IMR-90 (cell line): ENCODE results near the gene CYB5R2. TPM values are rescaled to one million over a fixed set of nuclear protein-coding genes. Genes with fewer than 3 reads are reported as not detected.

Experiments
- ATAC-seq: fragments of 200-7000 bp; cut with Tn5 transposase; 2 replicates; pipeline ENCODE4 v1.9.1; 2020; ENCODE audit warnings: low read depth, mild to moderate bottlenecking, moderate library complexity
- BruUV-seq: library from RNA; stranded (reverse); fragments of 400-500 nt; replicated peaks from 2 replicates; lab custom pipeline; 2021; lab: Mats Ljungman, UMichigan
- CTCF ChIA-PET: fragments of 300-600 bp; formaldehyde crosslinking; extraction: SDS; loops from one replicate; lab custom pipeline; 2021; ENCODE audit warnings: antibody characterized with exemption; lab: Yijun Ruan, JAX
- POLR2A ChIA-PET: fragments of 300-600 bp; sonication (Branson Sonifier 250); formaldehyde crosslinking; loops from one replicate; lab custom pipeline; 2022; ENCODE audit warnings: antibody characterized with exemption; ENCODE audit not compliant: unreplicated experiment; lab: Charles Lee
- DNase-seq: peaks from one replicate; pipeline ENCODE4 v3.0.0; 2013
- H2AFZ ChIP-seq: replicated peaks from 2 replicates; pipeline ENCODE3; 2013; ENCODE audit warnings: low read length, mild to moderate bottlenecking; ENCODE audit not compliant: poor library complexity
- H2AK5ac ChIP-seq: 2 replicates; pipeline ENCODE4 v1.6.1; 2013; ENCODE audit warnings: low read depth, low read length, inconsistent platforms
- H2AK9ac ChIP-seq: replicated peaks from 2 replicates; pipeline ENCODE3; 2013; ENCODE audit warnings: mild to moderate bottlenecking, low read depth, low read length, moderate library complexity; ENCODE audit not compliant: poor library complexity
- H2BK120ac ChIP-seq: 2 replicates; pipeline ENCODE4 v1.6.1; 2013; ENCODE audit warnings: low read depth, low read length, inconsistent platforms
- H2BK15ac ChIP-seq: 3 replicates; pipeline ENCODE4 v1.6.1; 2013; ENCODE audit warnings: low read depth, low read length, inconsistent platforms
- H2BK20ac ChIP-seq: 2 replicates; pipeline ENCODE4 v1.6.1; 2013; ENCODE audit warnings: low read depth, mild to moderate bottlenecking, inconsistent platforms, low read length, moderate library complexity
- H2BK5ac ChIP-seq: 2 replicates; pipeline ENCODE4 v1.6.1; 2013; ENCODE audit warnings: mild to moderate bottlenecking, low read depth, low read length, inconsistent platforms; ENCODE audit not compliant: poor library complexity, severe bottlenecking
- H3K14ac ChIP-seq: replicated peaks from 2 replicates; pipeline ENCODE4 v1.6.1; 2013; ENCODE audit warnings: low read depth, low read length, inconsistent platforms
- H3K18ac ChIP-seq: 2 replicates; pipeline ENCODE4 v1.6.1; 2013; ENCODE audit warnings: low read depth, low read length, control low read depth
- H3K23ac ChIP-seq: 2 replicates; pipeline ENCODE4 v1.6.1; 2013; ENCODE audit warnings: low read depth, low read length, inconsistent platforms
- H3K27ac ChIP-seq: 2 replicates; pipeline ENCODE4 v1.5.1; 2013; ENCODE audit warnings: mild to moderate bottlenecking, control low read depth, low read length; ENCODE audit not compliant: insufficient read depth
- H3K27me3 ChIP-seq: 2 replicates; pipeline ENCODE4 v1.6.1; 2013; ENCODE audit warnings: low read length; ENCODE audit not compliant: control insufficient read depth, insufficient read depth
- H3K36me3 ChIP-seq: 2 replicates; pipeline ENCODE4 v1.6.1; 2013; ENCODE audit warnings: low read length, mixed read lengths; ENCODE audit not compliant: control insufficient read depth, insufficient read depth
- H3K4ac ChIP-seq: 2 replicates; pipeline ENCODE4 v1.6.1; 2013; ENCODE audit warnings: low read depth, low read length, inconsistent platforms
- H3K4me1 ChIP-seq: 2 replicates; pipeline ENCODE4 v1.6.1; 2013; ENCODE audit warnings: low read length, mixed read lengths; ENCODE audit not compliant: control insufficient read depth, insufficient read depth
- H3K4me2 ChIP-seq: 2 replicates; pipeline ENCODE4 v1.6.1; 2013; ENCODE audit warnings: low read depth, mild to moderate bottlenecking, control low read depth, low read length, moderate library complexity
- H3K4me3 ChIP-seq: 2 replicates; pipeline ENCODE4 v1.5.1; 2013; ENCODE audit warnings: low read depth, mild to moderate bottlenecking, control low read depth, low read length, moderate library complexity; ENCODE audit not compliant: insufficient read depth
- H3K56ac ChIP-seq: 2 replicates; pipeline ENCODE4 v1.6.1; 2013; ENCODE audit warnings: low read length, inconsistent platforms; ENCODE audit not compliant: insufficient read depth; ENCODE audit errors: extremely low read depth
- H3K79me1 ChIP-seq, 2 experiments: 2 replicates each; pipeline ENCODE4 v1.6.1; 2013; ENCODE audit warnings: low read length in 2 of 2, inconsistent platforms in 1 of 2, low read depth in 1 of 2
- H3K9ac ChIP-seq: 2 replicates; pipeline ENCODE4 v1.6.1; 2013; ENCODE audit warnings: low read depth, low read length, control low read depth
- H3K9me1 ChIP-seq: 2 replicates; pipeline ENCODE4 v1.6.1; 2013; ENCODE audit warnings: low read length, inconsistent platforms; ENCODE audit not compliant: insufficient read depth
- H3K9me3 ChIP-seq: 2 replicates; pipeline ENCODE4 v1.6.1; 2013; ENCODE audit warnings: low read length; ENCODE audit not compliant: control insufficient read depth, insufficient read depth
- H4K20me1 ChIP-seq: 2 replicates; pipeline ENCODE4 v1.6.1; 2013; ENCODE audit warnings: low read length, inconsistent platforms; ENCODE audit not compliant: insufficient read depth
- H4K5ac ChIP-seq: 2 replicates; pipeline ENCODE4 v1.6.1; 2013; ENCODE audit warnings: mild to moderate bottlenecking, low read depth, low read length, control low read depth
- H4K8ac ChIP-seq, 2 experiments: 2 replicates each; pipeline ENCODE4 v1.6.1; 2013; ENCODE audit warnings: low read depth in 2 of 2, low read length in 2 of 2, control low read depth in 1 of 2, inconsistent platforms in 1 of 2
- H4K91ac ChIP-seq: 2 replicates; pipeline ENCODE4 v1.6.1; 2013; ENCODE audit warnings: low read depth, low read length, inconsistent platforms; ENCODE audit not compliant: insufficient read depth
- CEBPB ChIP-seq: IDR thresholded peaks from 2 replicates; pipeline ENCODE4 v1.6.1; 2012; ENCODE audit warnings: low read depth, low read length, improper control_type of control experiment
- NFE2L2 ChIP-seq: fragments of 150-350 bp; IDR thresholded peaks from 2 replicates; pipeline ENCODE4 v1.6.1; 2016; ENCODE audit warnings: low read depth, mild to moderate bottlenecking, low read length
- RFX5 ChIP-seq: IDR thresholded peaks from 2 replicates; pipeline ENCODE4 v1.8.0; 2012; ENCODE audit warnings: low read depth, mild to moderate bottlenecking, low read length, moderate library complexity
- WGBS, 2 experiments: methylation state at CpG; one replicate each; pipeline versions ENCODE4 v1.1.5 to v1.1.7; 2013; ENCODE audit warnings: missing lambda C conversion rate in 2 of 2; ENCODE audit not compliant: insufficient read length in 1 of 2; ENCODE audit errors: extremely low coverage in 2 of 2; 5-methylcytosine and 5-hydroxymethylcytosine counted together
- dilution Hi-C: fragments of 300-500 bp; cut with HindIII; formaldehyde crosslinking; loops from one replicate; pipeline ENCODE4 v1.14.3; 2018; ENCODE audit warnings: low sequenced_read_pairs; ENCODE audit not compliant: unreplicated experiment
- in situ Hi-C: fragments of 300-500 bp; cut with MboI; formaldehyde crosslinking; loops from 3 replicates; pipeline ENCODE4 v1.14.3; 2019; ENCODE audit warnings: low sequenced_read_pairs, inconsistent platforms, mixed read lengths
- intact Hi-C: fragments of 100-400 bp; cut with micrococcal nuclease; formaldehyde crosslinking; loops from 2 replicates; pipeline ENCODE4 v1.10.0; 2022
- polyA plus RNA-seq, 3 experiments: library from polyadenylated mRNA; depleted of rRNA; stranded (reverse); fragments of >200 nt; gene quantifications; 2 replicates each; pipeline ENCODE4 v1.2.3, GENCODE V29; 2012; ENCODE audit warnings: low replicate concordance in 1 of 3
- total RNA-seq: library from RNA; depleted of rRNA; stranded (reverse); fragments of >200 nt; gene quantifications from 2 replicates; pipeline ENCODE4 v1.2.3, GENCODE V29; 2012

Gene CYB5R2
- total and polyA plus RNA-seq, 2 of the 4 experiments (the other 2 are of a cell fraction) = 4.5 to 4.7 TPM

GRCh38 chr11:7694235-7694634 lies 20.9 kb upstream of the CYB5R2 start:
- POLR2A ChIA-PET = no interaction called here
- no CpG with 5 or more reads among the region's 3 CpGs for whole genome bisulfite sequencing, 2 experiments
- BruUV-seq = no TSS peak

More at GRCh38 chr11:7694235-7694634, 20.9 kb upstream of the CYB5R2 start:
- Histone ChIP-seq H3K4me3 (no peak overlapping the region), H3K9me3 (no peaks in the 10 kb centered on the region), H4K5ac (no peak overlapping the region), H4K91ac (no peak overlapping the region), H3K27me3 (peaks cover 13% of the 10 kb centered on the region), H3K79me1 (no peaks in the 10 kb centered on the region), H3K4me2 (no peak overlapping the region; the same call in 1 of the 2 replicates), H2BK5ac (no peak overlapping the region), H2AK9ac (no peak overlapping the region), H3K23ac (no peak overlapping the region), H3K36me3 (no peaks in the 10 kb centered on the region), H2BK120ac (no peak overlapping the region), H2AK5ac (no peak overlapping the region), H3K14ac (no peak overlapping the region), H3K27ac (no peak overlapping the region), H3K9ac (no peak overlapping the region), H3K18ac (no peak overlapping the region), H4K20me1 (no peaks in the 10 kb centered on the region), H2BK20ac (no peak overlapping the region), H3K4ac (no peak overlapping the region), H2AFZ (peak overlapping the region; percentile 5), H2BK15ac (no peak overlapping the region), H3K56ac (no peak overlapping the region), H4K8ac (no peak overlapping the region), H3K9me1 (no peaks in the 10 kb centered on the region), H3K4me1 (0 out of 2 replicates have a peak, but pooled peaks cover 2% of the 10 kb centered on the region)
- DNase-seq (no peak), ATAC-seq (no peak)
- in situ Hi-C loops = loop anchor here (25.0 kb wide), 2 partner anchors 393 to 582 kb away; partner anchors contain the start of gene TUB
- intact Hi-C loops = loop anchor here (5.0 kb wide), 1 partner anchor 293 kb away; the partner anchor contains the start of gene EIF3F
- dilution Hi-C loops = no loop called here
- no peak for TF ChIP-seq RFX5
- TF ChIP-seq NFE2L2 = no peak
- TF ChIP-seq CEBPB = no peak
- CTCF ChIA-PET = interaction anchor here (0.7 to 1.8 kb wide), 9 partner anchors 9 to 596 kb away, joined by 3 to 11 read pairs (median 4); no protein-coding TSS in a partner anchor
